HepG2 (cell line): ENCODE measurements around the gene TXNDC11. TPM values are rescaled to one million over a fixed set of nuclear protein-coding genes. Genes with fewer than 3 reads are reported as not detected.
A peak's percentile ranks its signal among the peaks of the same experiment; 100 is the strongest.

ENCODE experiments used
- ETV6 ChIP-seq: sonication (generic); formaldehyde crosslinking; conservative IDR thresholded peaks from 2 replicates; pipeline ENCODE4 v1.4.0; 2020; ENCODE audit warnings: missing genetic modification reagents
- FOSL2 ChIP-seq: sonication (generic); formaldehyde crosslinking; IDR thresholded peaks from 2 replicates; pipeline ENCODE4 v1.4.0; 2020; ENCODE audit warnings: missing genetic modification reagents
- IRF2 ChIP-seq: IDR thresholded peaks from 2 replicates; pipeline ENCODE4 v1.6.1; 2018; ENCODE audit warnings: missing genetic modification reagents, missing compliant biosample characterization
- MIER3 ChIP-seq: IDR thresholded peaks from 2 replicates; pipeline ENCODE4 v1.6.1; 2016; ENCODE audit warnings: missing compliant biosample characterization, borderline replicate concordance
- PBX2 ChIP-seq: IDR thresholded peaks from 2 replicates; pipeline ENCODE4 v1.6.1; 2016; ENCODE audit warnings: control low read depth
- SNAI1 ChIP-seq: sonication (generic); formaldehyde crosslinking; IDR thresholded peaks from 2 replicates; pipeline ENCODE4 v1.5.0; 2020; ENCODE audit warnings: mild to moderate bottlenecking, missing genetic modification reagents, borderline replicate concordance
- SP1 ChIP-seq, 2 experiments: fragments of 450-650 bp in 1 of 2; sonication (generic) in 1 of 2; formaldehyde crosslinking in 1 of 2; IDR thresholded peaks; 2 replicates each; pipeline versions ENCODE4 v1.4.0 to v1.6.1; 2016 to 2020; ENCODE audit warnings: missing genetic modification reagents in 1 of 2
- TRIM24 ChIP-seq: sonication (generic); formaldehyde crosslinking; IDR thresholded peaks from 2 replicates; pipeline ENCODE4 v1.8.0; 2022; ENCODE audit warnings: mild to moderate bottlenecking, missing genetic modification reagents
- ZBTB43 ChIP-seq: sonication (generic); formaldehyde crosslinking; conservative IDR thresholded peaks from 2 replicates; pipeline ENCODE4 v1.4.0; 2020; ENCODE audit warnings: missing genetic modification reagents
- ZC3H13 ChIP-seq: sonication (generic); formaldehyde crosslinking; IDR thresholded peaks from 2 replicates; pipeline ENCODE4 v1.8.1; 2023; ENCODE audit warnings: mild to moderate bottlenecking, missing genetic modification reagents, moderate library complexity
- ZFAT ChIP-seq: sonication (generic); formaldehyde crosslinking; conservative IDR thresholded peaks from 2 replicates; pipeline ENCODE4 v1.8.1; 2023; ENCODE audit warnings: missing genetic modification reagents, inconsistent platforms
- ZFP91 ChIP-seq: sonication (generic); formaldehyde crosslinking; IDR thresholded peaks from 2 replicates; pipeline ENCODE4 v1.9.0; 2022; ENCODE audit warnings: missing genetic modification reagents, mild to moderate bottlenecking, borderline replicate concordance
- ZNF18 ChIP-seq: sonication (generic); formaldehyde crosslinking; IDR thresholded peaks from 2 replicates; pipeline ENCODE4 v1.8.0; 2022; ENCODE audit warnings: mild to moderate bottlenecking, missing genetic modification reagents; ENCODE audit not compliant: insufficient replicate concordance
- ZNF335 ChIP-seq: sonication (generic); formaldehyde crosslinking; IDR thresholded peaks from 2 replicates; pipeline ENCODE4 v1.4.0; 2020; ENCODE audit warnings: missing genetic modification reagents
- ZNF530 ChIP-seq: sonication (generic); formaldehyde crosslinking; IDR thresholded peaks from 2 replicates; pipeline ENCODE4 v1.5.0; 2020; ENCODE audit warnings: low read depth, mild to moderate bottlenecking, missing genetic modification reagents
- ZNF609 ChIP-seq: sonication (generic); formaldehyde crosslinking; IDR thresholded peaks from 2 replicates; pipeline ENCODE4 v1.4.0; 2020; ENCODE audit warnings: mild to moderate bottlenecking, missing genetic modification reagents, borderline replicate concordance
- polyA plus RNA-seq, 8 experiments: library from polyadenylated mRNA; depleted of rRNA in 3 of 8; stranded (reverse) in 7 of 8; unstranded in 1 of 8; fragments of >200 nt; fragmentation: Illumina TruSeq in 4 of 8; extraction: Trizol in 4 of 8; gene quantifications; 2 replicates each; pipeline versions ENCODE4 v1.2.1 to v1.2.3, GENCODE V29; 2011 to 2016; ENCODE audit warnings: low read depth in 4 of 8, missing spikeins in 1 of 8, mixed read lengths in 1 of 8; ENCODE audit not compliant: insufficient read depth in 1 of 8
- total RNA-seq, 5 experiments: library from RNA; depleted of rRNA; stranded (reverse); fragments of >200 nt; fragmentation: Illumina TruSeq; extraction: Trizol; gene quantifications; 2 replicates each; pipeline ENCODE4 v1.2.3, GENCODE V29; 2016; ENCODE audit warnings: low read depth in 1 of 5

Gene TXNDC11
- total and polyA plus RNA-seq, 2 of the 13 experiments (the other 11 are each of a cell fraction or from before 2014, with no cell fraction given): 74.9 to 123 TPM

GRCh38 chr16:11743308-11744074 lies 834 bp upstream of the TXNDC11 start (continued):
- TF ChIP-seq ZNF609 (0 out of 2 replicates have a peak, but pooled peaks have one; percentile 15), ZFAT (CRISPR knock-in tag) (no peak; the same call in 1 of the 2 replicates), TRIM24 (CRISPR knock-in tag) (peak; percentile 70; the same call in 1 of the 2 replicates), ZNF335 (CRISPR knock-in tag) (0 out of 2 replicates have a peak, but pooled peaks have one; percentile 60), ZBTB43 (CRISPR knock-in tag) (peak; percentile 68; the same call in 1 of the 2 replicates), IRF2 (CRISPR knock-in tag) (peak; percentile 93), ZFP91 (CRISPR knock-in tag) (no peak; the same call in 1 of the 2 replicates), SP1 (IDR thresholded peaks at IDR 0.05) (no peak), SP1 (CRISPR knock-in tag; IDR thresholded peaks at IDR 0.05) (peak; percentile 34; the same call in 1 of the 2 replicates), PBX2 (CRISPR knock-in tag) (peak; percentile 36; the same call in 1 of the 2 replicates), ZC3H13 (CRISPR knock-in tag) (peak; percentile 42; the same call in 1 of the 2 replicates), ZNF530 (no peak), ETV6 (CRISPR knock-in tag) (0 out of 2 replicates have a peak, but pooled peaks have one; percentile 37), MIER3 (CRISPR knock-in tag) (peak; percentile 55; the same call in 1 of the 2 replicates), FOSL2 (CRISPR knock-in tag) (peak; percentile 81), ZNF18 (peak; percentile 63), SNAI1 (CRISPR knock-in tag) (peak; percentile 18; the same call in 1 of the 2 replicates)
